OCI-LY3 (cell line): ENCODE measurements around the gene ZNF319.

Source experiments
- EZH2phosphoT487 ChIP-seq: fragments of 200-600 bp; shearing (Covaris generic); IDR thresholded peaks from 2 replicates; pipeline ENCODE4 v1.6.1; 2018; ENCODE audit warnings: antibody characterized with exemption, mixed run types, low read depth
- TF ChIP-seq, protein P1 (sequence below): fragments of 200-600, 300-600 bp; sonication (generic); IDR thresholded peaks from 2 replicates; pipeline ENCODE4 v1.5.1; 2014; ENCODE audit warnings: antibody characterized with exemption, low read length, low read depth

- TF ChIP-seq, protein P1, sequence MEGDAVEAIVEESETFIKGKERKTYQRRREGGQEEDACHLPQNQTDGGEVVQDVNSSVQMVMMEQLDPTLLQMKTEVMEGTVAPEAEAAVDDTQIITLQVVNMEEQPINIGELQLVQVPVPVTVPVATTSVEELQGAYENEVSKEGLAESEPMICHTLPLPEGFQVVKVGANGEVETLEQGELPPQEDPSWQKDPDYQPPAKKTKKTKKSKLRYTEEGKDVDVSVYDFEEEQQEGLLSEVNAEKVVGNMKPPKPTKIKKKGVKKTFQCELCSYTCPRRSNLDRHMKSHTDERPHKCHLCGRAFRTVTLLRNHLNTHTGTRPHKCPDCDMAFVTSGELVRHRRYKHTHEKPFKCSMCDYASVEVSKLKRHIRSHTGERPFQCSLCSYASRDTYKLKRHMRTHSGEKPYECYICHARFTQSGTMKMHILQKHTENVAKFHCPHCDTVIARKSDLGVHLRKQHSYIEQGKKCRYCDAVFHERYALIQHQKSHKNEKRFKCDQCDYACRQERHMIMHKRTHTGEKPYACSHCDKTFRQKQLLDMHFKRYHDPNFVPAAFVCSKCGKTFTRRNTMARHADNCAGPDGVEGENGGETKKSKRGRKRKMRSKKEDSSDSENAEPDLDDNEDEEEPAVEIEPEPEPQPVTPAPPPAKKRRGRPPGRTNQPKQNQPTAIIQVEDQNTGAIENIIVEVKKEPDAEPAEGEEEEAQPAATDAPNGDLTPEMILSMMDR: no peak
- TF ChIP-seq EZH2phosphoT487: no peak
Measured at GRCh38 chr16:58026705-58027160, 26.3 kb upstream of the ZNF319 start.
